Stimulated activated CD8-positive, alpha-beta memory T cell treated with anti-CD3 and anti-CD28 coated beads, Interleukin-7, amount 100 ng/mL, for 4 hours (primary cell): Measurements from ENCODE around the gene MGRN1.

Experiments
- DNase-seq, 2 donors: peaks; one replicate each; pipeline ENCODE4 v3.0.0-alpha.2; 2020; ENCODE audit warnings: low read depth in 2 of 2

Gene MGRN1

GRCh38 chr16:4604401-4604800 is 20.2 kb upstream of the MGRN1 start:
- DNase-seq: no peak

- DNase-seq: no peak
Measured at GRCh38 chr16:4606354-4606753, 18.3 kb upstream of the MGRN1 start.

GRCh38 chr16:4607841-4608703 is 16.6 kb upstream of the MGRN1 start:
- no peak for DNase-seq

- no peak for DNase-seq
Measured at GRCh38 chr16:4608704-4608980, 16.0 kb upstream of the MGRN1 start.

- no peak for DNase-seq
Measured at GRCh38 chr16:4609200-4610010, 15.2 kb upstream of the MGRN1 start.

GRCh38 chr16:4610011-4611005 is 14.3 kb upstream of the MGRN1 start:
- DNase-seq: no peak

- no peak for DNase-seq
Measured at GRCh38 chr16:4611337-4612021, 13.1 kb upstream of the MGRN1 start.

GRCh38 chr16:4612474-4612931 is 12.1 kb upstream of the MGRN1 start:
- DNase-seq: no peak

GRCh38 chr16:4612977-4613635 is 11.5 kb upstream of the MGRN1 start:
- DNase-seq: no peak

- peak in 1 of 2 donors; percentile 18 for DNase-seq
Measured at GRCh38 chr16:4613636-4614570, 10.7 kb upstream of the MGRN1 start.

- DNase-seq: peak; percentile 53 to 75
Measured at GRCh38 chr16:4614571-4615383, 9.8 kb upstream of the MGRN1 start, which contains the start of gene UBALD1. TSS of gene UBALD1 (minus strand) at chr16:4614888. CDS start at chr16:4614797, 91 bp downstream.

- DNase-seq: no peak
Measured at GRCh38 chr16:4615384-4616046, 9.1 kb upstream of the MGRN1 start.

- DNase-seq: peak; percentile 99 to 100
Measured at GRCh38 chr16:4616047-4616811, 8.4 kb upstream of the MGRN1 start.

GRCh38 chr16:4617880-4618279 is 6.7 kb upstream of the MGRN1 start:
- DNase-seq: no peak

- DNase-seq: no peak
Measured at GRCh38 chr16:4618645-4619418, 5.8 kb upstream of the MGRN1 start.

GRCh38 chr16:4623593-4623992 is 1.0 kb upstream of the MGRN1 start:
- DNase-seq: no peak
